ENCODE data around the gene GPR108.
"Not testable (repeated sequence)": the region's sequence is repeated elsewhere in the genome, so short reads cannot be mapped to it uniquely, and the experiment has no call there.

GPR108 gene

GRCh38 chr19:6737284-6737872 is at the start of gene GPR108:
TSS of gene GPR108 (minus strand) at chr19:6737580. CDS start at chr19:6737576, 4 bp downstream.
- H3K4me1 Mint-ChIP-seq: peaks cover 44% of the 10 kb centered on the region
- peak within 1 kb of the TSS; percentile 98 for H3K4me3 Mint-ChIP-seq
- no peaks in the 10 kb centered on the region for H3K9me3 Mint-ChIP-seq
- H3K36me3 Mint-ChIP-seq: peaks cover 15% of the 10 kb centered on the region
- CTCF ChIA-PET: interaction anchor here (1.0 to 4.3 kb wide), 9 partner anchors 35 to 221 kb away, joined by 3 to 72 read pairs (median 5); partner anchors contain the start of gene VAV1
- peak within 1 kb of the TSS; percentile 98 for H3K27ac Mint-ChIP-seq
- peak; percentile 100 for DNase-seq
- H3K27me3 Mint-ChIP-seq: peaks cover 7% of the 10 kb centered on the region

GRCh38 chr19:6779206-6779605 is 41.8 kb upstream of the GPR108 start:
- DNase-seq: no peak
- peaks cover 51% of the 10 kb centered on the region for H3K36me3 Mint-ChIP-seq
- peaks cover 3% of the 10 kb centered on the region for H3K9me3 Mint-ChIP-seq
- H3K4me3 Mint-ChIP-seq: no peak overlapping the region
- H3K4me1 Mint-ChIP-seq: peaks cover 61% of the 10 kb centered on the region
- CTCF ChIA-PET: no interaction called here
- no peak overlapping the region for H3K27ac Mint-ChIP-seq
- no peaks in the 10 kb centered on the region for H3K27me3 Mint-ChIP-seq

GRCh38 chr19:6778386-6778785 is 41.0 kb upstream of the GPR108 start:
- Mint-ChIP-seq H3K9me3 (peaks cover 3% of the 10 kb centered on the region), H3K27ac (peak overlapping the region; percentile 82), H3K27me3 (no peaks in the 10 kb centered on the region), H3K4me1 (peaks cover 64% of the 10 kb centered on the region), H3K4me3 (no peak overlapping the region), H3K36me3 (peaks cover 53% of the 10 kb centered on the region)
- no peak for DNase-seq
- CTCF ChIA-PET: interaction anchor here (1.1 kb wide), 1 partner anchor 85 kb away, joined by 3 read pairs; no protein-coding TSS in a partner anchor

GRCh38 chr19:6777434-6777833 is 40.1 kb upstream of the GPR108 start:
- CTCF ChIA-PET: interaction anchor here (0.6 kb wide), 1 partner anchor 1063 kb away, joined by 4 read pairs; no protein-coding TSS in a partner anchor
- no peak overlapping the region for H3K4me3 Mint-ChIP-seq

GRCh38 chr19:6776999-6777398 is 39.6 kb upstream of the GPR108 start:
- no peak for DNase-seq
- peaks cover 3% of the 10 kb centered on the region for H3K9me3 Mint-ChIP-seq
- no peak overlapping the region for H3K27ac Mint-ChIP-seq
- CTCF ChIA-PET: interaction anchor here (0.6 kb wide), 1 partner anchor 1062 kb away, joined by 4 read pairs; no protein-coding TSS in a partner anchor
- H3K4me1 Mint-ChIP-seq: peaks cover 66% of the 10 kb centered on the region
- H3K4me3 Mint-ChIP-seq: no peak overlapping the region
- no peaks in the 10 kb centered on the region for H3K27me3 Mint-ChIP-seq
- H3K36me3 Mint-ChIP-seq: peaks cover 54% of the 10 kb centered on the region

More at GRCh38 chr19:6777434-6777833, 40.1 kb upstream of the GPR108 start:
- H3K36me3 Mint-ChIP-seq: peaks cover 54% of the 10 kb centered on the region
- no peaks in the 10 kb centered on the region for H3K27me3 Mint-ChIP-seq
- H3K27ac Mint-ChIP-seq: peak overlapping the region; percentile 56
- peaks cover 3% of the 10 kb centered on the region for H3K9me3 Mint-ChIP-seq
- H3K4me1 Mint-ChIP-seq: peaks cover 62% of the 10 kb centered on the region
- no peak for DNase-seq

- Mint-ChIP-seq H3K4me3 (peak overlapping the region; percentile 8), H3K4me1 (peaks cover 63% of the 10 kb centered on the region), H3K36me3 (peaks cover 46% of the 10 kb centered on the region)
- H3K27ac Mint-ChIP-seq, H3K27me3 Mint-ChIP-seq, DNase-seq, H3K9me3 Mint-ChIP-seq, CTCF ChIA-PET: not testable (repeated sequence)
These were observed 38.7 kb upstream of the GPR108 start for GRCh38 chr19:6776045-6776444.

GRCh38 chr19:6774821-6775707 is 37.7 kb upstream of the GPR108 start:
- CTCF ChIA-PET: interaction anchor here (0.9 to 1.1 kb wide), 2 partner anchors 39 to 89 kb away, joined by 3 read pairs; no protein-coding TSS in a partner anchor
- H3K4me3 Mint-ChIP-seq: peak overlapping the region; percentile 65

GRCh38 chr19:6773323-6773931 is 36.0 kb upstream of the GPR108 start:
- Mint-ChIP-seq H3K4me3 (peak overlapping the region; percentile 97), H3K27ac (peak overlapping the region; percentile 92), H3K36me3 (peaks cover 36% of the 10 kb centered on the region), H3K4me1 (peaks cover 67% of the 10 kb centered on the region), H3K27me3 (no peaks in the 10 kb centered on the region), H3K9me3 (peaks cover 3% of the 10 kb centered on the region)
- DNase-seq: peak; percentile 71
- CTCF ChIA-PET: interaction anchor here (1.3 to 2.9 kb wide), 3 partner anchors 27 to 90 kb away, joined by 3 to 15 read pairs (median 10); no protein-coding TSS in a partner anchor

More at GRCh38 chr19:6774821-6775707, 37.7 kb upstream of the GPR108 start:
- no peaks in the 10 kb centered on the region for H3K27me3 Mint-ChIP-seq
- H3K36me3 Mint-ChIP-seq: peaks cover 41% of the 10 kb centered on the region
- H3K27ac Mint-ChIP-seq: peak overlapping the region; percentile 82
- DNase-seq: no peak
- peaks cover 3% of the 10 kb centered on the region for H3K9me3 Mint-ChIP-seq
- peaks cover 67% of the 10 kb centered on the region for H3K4me1 Mint-ChIP-seq

- H3K4me3 Mint-ChIP-seq: peak overlapping the region; percentile 97
- H3K27ac Mint-ChIP-seq: peak overlapping the region; percentile 92
- no peak for DNase-seq
- CTCF ChIA-PET: interaction anchor here (1.0 to 2.9 kb wide), 6 partner anchors 9 to 133 kb away, joined by 3 to 17 read pairs (median 7); partner anchors contain the start of gene GPR108
- peaks cover 67% of the 10 kb centered on the region for H3K4me1 Mint-ChIP-seq
- peaks cover 3% of the 10 kb centered on the region for H3K9me3 Mint-ChIP-seq
- peaks cover 31% of the 10 kb centered on the region for H3K36me3 Mint-ChIP-seq
- H3K27me3 Mint-ChIP-seq: no peaks in the 10 kb centered on the region
These were observed 35.5 kb upstream of the GPR108 start for GRCh38 chr19:6772866-6773322.

- CTCF ChIA-PET: interaction anchor here (1.0 to 2.9 kb wide), 5 partner anchors 9 to 133 kb away, joined by 3 to 17 read pairs (median 10); partner anchors contain the start of gene GPR108
- H3K4me1 Mint-ChIP-seq: peaks cover 66% of the 10 kb centered on the region
- DNase-seq: peak; percentile 89
- H3K27ac Mint-ChIP-seq: peak within 1 kb of the TSS; percentile 92
- peaks cover 3% of the 10 kb centered on the region for H3K9me3 Mint-ChIP-seq
- H3K4me3 Mint-ChIP-seq: peak within 1 kb of the TSS; percentile 97
- H3K36me3 Mint-ChIP-seq: peaks cover 27% of the 10 kb centered on the region
- H3K27me3 Mint-ChIP-seq: no peaks in the 10 kb centered on the region
These were observed 34.9 kb upstream of the GPR108 start, which contains the start of gene VAV1 for GRCh38 chr19:6772028-6772865. TSS of gene VAV1 (plus strand) at chr19:6772708. CDS start at chr19:6772808, 100 bp downstream.

GRCh38 chr19:6771648-6772027 is 34.3 kb upstream of the GPR108 start:
- H3K9me3 Mint-ChIP-seq, H3K27me3 Mint-ChIP-seq, DNase-seq: not testable (repeated sequence)
- peak overlapping the region; percentile 92 for H3K27ac Mint-ChIP-seq
- peaks cover 66% of the 10 kb centered on the region for H3K4me1 Mint-ChIP-seq
- peak overlapping the region; percentile 60 for H3K4me3 Mint-ChIP-seq
- peaks cover 22% of the 10 kb centered on the region for H3K36me3 Mint-ChIP-seq
- CTCF ChIA-PET: interaction anchor here (1.1 to 2.9 kb wide), 4 partner anchors 10 to 92 kb away, joined by 3 to 17 read pairs (median 12); partner anchors contain the start of gene GPR108

GRCh38 chr19:6769006-6769619 is 31.7 kb upstream of the GPR108 start:
- DNase-seq: no peak
- peaks cover 65% of the 10 kb centered on the region for H3K4me1 Mint-ChIP-seq
- peak overlapping the region; percentile 21 for H3K4me3 Mint-ChIP-seq
- peak overlapping the region; percentile 68 for H3K27ac Mint-ChIP-seq
- no peaks in the 10 kb centered on the region for H3K9me3 Mint-ChIP-seq
- CTCF ChIA-PET: interaction anchor here (1.1 to 2.2 kb wide), 5 partner anchors 12 to 99 kb away, joined by 3 to 13 read pairs (median 5); partner anchors contain the start of gene TNFSF14
- no peaks in the 10 kb centered on the region for H3K27me3 Mint-ChIP-seq
- peaks cover 18% of the 10 kb centered on the region for H3K36me3 Mint-ChIP-seq
